GM18507 (cell line): Measurements from ENCODE around the gene OBSCN.

Experiments used
- DNase-seq: peaks from one replicate; pipeline ENCODE4 v3.0.0; 2011; ENCODE audit warnings: low read depth; ENCODE audit not compliant: insufficient read length; ENCODE audit errors: extremely low spot score
- FAIRE-seq: peaks from 2 replicates; lab custom pipeline; 2011; peaks lifted over from hg19 to GRCh38; lab: Jason Lieb, UNC

The OBSCN gene

GRCh38 chr1:228401782-228402640 lies 194.2 kb downstream of the OBSCN start:
- FAIRE-seq (no peak), DNase-seq (no peak)

GRCh38 chr1:228402641-228403025 lies 194.8 kb downstream of the OBSCN start:
- no peak for FAIRE-seq
- DNase-seq: no peak

- FAIRE-seq (no peak), DNase-seq (no peak)
Observed at GRCh38 chr1:228403231-228403631, 195.4 kb downstream of the OBSCN start.

- no peak for DNase-seq
- FAIRE-seq: no peak
Observed at GRCh38 chr1:228404107-228404720, 196.4 kb downstream of the OBSCN start.

GRCh38 chr1:228405200-228405978 lies 197.5 kb downstream of the OBSCN start:
- FAIRE-seq (no peak), DNase-seq (no peak)

GRCh38 chr1:228405979-228406228 lies 198.1 kb downstream of the OBSCN start:
- no peak for DNase-seq
- FAIRE-seq: no peak

- DNase-seq: no peak
Observed at GRCh38 chr1:228407106-228408040, 199.5 kb downstream of the OBSCN start.

GRCh38 chr1:228408041-228408868 lies 200.4 kb downstream of the OBSCN start:
- DNase-seq (no peak), FAIRE-seq (no peak)

More at GRCh38 chr1:228407106-228408040, 199.5 kb downstream of the OBSCN start:
- FAIRE-seq: no peak

GRCh38 chr1:228408869-228409805 lies 201.3 kb downstream of the OBSCN start:
- DNase-seq (no peak), FAIRE-seq (no peak)

GRCh38 chr1:228410015-228410414 lies 202.2 kb downstream of the OBSCN start:
- no peak for DNase-seq
- no peak for FAIRE-seq

- FAIRE-seq: no peak
Observed at GRCh38 chr1:228410671-228411070, 202.8 kb downstream of the OBSCN start.

GRCh38 chr1:228411121-228411520 lies 203.3 kb downstream of the OBSCN start:
- FAIRE-seq: no peak

More at GRCh38 chr1:228410671-228411070, 202.8 kb downstream of the OBSCN start:
- no peak for DNase-seq

GRCh38 chr1:228411548-228412430 lies 203.9 kb downstream of the OBSCN start:
- FAIRE-seq (no peak), DNase-seq (no peak)

More at GRCh38 chr1:228411121-228411520, 203.3 kb downstream of the OBSCN start:
- DNase-seq: no peak

GRCh38 chr1:228413241-228414010 lies 205.6 kb downstream of the OBSCN start:
- FAIRE-seq (no peak), DNase-seq (no peak)

- FAIRE-seq (no peak), DNase-seq (no peak)
Observed at GRCh38 chr1:228414511-228415211, 206.8 kb downstream of the OBSCN start.
